Left lung (tissue), 10 donors: Measurements from ENCODE around the gene KIF16B. TPM values are rescaled to one million over a fixed set of nuclear protein-coding genes. Genes with fewer than 3 reads are reported as not detected.

Source experiments
- ATAC-seq: fragments of 200-7000 bp; cut with Tn5 transposase; one replicate; pipeline ENCODE4 v1.9.1; 2020; ENCODE audit warnings: moderate library complexity
- DNase-seq, 4 donors: peaks; one replicate each; pipeline ENCODE4 v3.0.0-alpha.2; 2013 to 2020
- H3K27ac ChIP-seq, 2 donors: fragments of 200-600 bp; sonication (generic) in 1 of 2; one replicate each; pipeline versions ENCODE4 v1.5.0 to v1.8.0; 2020 to 2021
- H3K27me3 ChIP-seq, 2 donors: fragments of 200-600 bp; sonication (generic) in 1 of 2; one replicate each; pipeline versions ENCODE4 v1.5.0 to v1.8.0; 2020 to 2021
- H3K36me3 ChIP-seq, 2 donors: fragments of 200-600 bp; sonication (generic) in 1 of 2; one replicate each; pipeline versions ENCODE4 v1.5.0 to v1.8.0; 2020 to 2021
- H3K4me1 ChIP-seq, 2 donors: fragments of 200-600 bp; one replicate each; pipeline ENCODE4 v1.8.0; 2021
- H3K4me3 ChIP-seq, 2 donors: fragments of 200-600 bp; sonication (generic) in 1 of 2; one replicate each; pipeline versions ENCODE4 v1.5.0 to v1.8.0; 2020 to 2021; ENCODE audit warnings: mild to moderate bottlenecking in 1 of 2
- H3K9me3 ChIP-seq, 2 donors: fragments of 200-600 bp; sonication (generic) in 1 of 2; one replicate each; pipeline versions ENCODE4 v1.5.0 to v1.8.0; 2020 to 2021
- intact Hi-C, 2 donors: fragments of 100-400 bp; cut with DNase I; formaldehyde crosslinking; loops; one replicate each; pipeline versions ENCODE4 v1.11.2 to v1.14.2; 2022
- polyA plus RNA-seq, 6 donors: library from polyadenylated mRNA; unstranded; fragments of 120-200 nt; gene quantifications; one replicate each; pipeline ENCODE4 v1.2.1, GENCODE V29; 2013; ENCODE audit not compliant: insufficient read length in 6 of 6
- total RNA-seq, 2 donors: library from RNA; stranded (reverse); fragmentation: NEBNext Ultra II Directional; extraction: Animal tissue kit (Norgen Biotek cat#: 25700); gene quantifications; one replicate each; pipeline ENCODE4 v1.2.1, GENCODE V29; 2021
- TF ChIP-seq, protein P1 (sequence below), 2 donors: fragments of 200-600 bp; sonication (generic) in 1 of 2; IDR thresholded peaks; one replicate each; pipeline versions ENCODE4 v1.5.0 to v1.8.0; 2021; ENCODE audit warnings: antibody characterized with exemption in 2 of 2
- donor health status: DM: no; HTN: yes; CAD: no.
- donor health status: DM: no; HTN: no; CAD: no.

Gene KIF16B
- total and polyA plus RNA-seq, 8 donors, result 9.1 to 23.8 (median 12.8) TPM

- peaks cover 0 to 29% of the 10 kb centered on the region in 2 donors for H3K36me3 ChIP-seq
- TF ChIP-seq, protein P1, sequence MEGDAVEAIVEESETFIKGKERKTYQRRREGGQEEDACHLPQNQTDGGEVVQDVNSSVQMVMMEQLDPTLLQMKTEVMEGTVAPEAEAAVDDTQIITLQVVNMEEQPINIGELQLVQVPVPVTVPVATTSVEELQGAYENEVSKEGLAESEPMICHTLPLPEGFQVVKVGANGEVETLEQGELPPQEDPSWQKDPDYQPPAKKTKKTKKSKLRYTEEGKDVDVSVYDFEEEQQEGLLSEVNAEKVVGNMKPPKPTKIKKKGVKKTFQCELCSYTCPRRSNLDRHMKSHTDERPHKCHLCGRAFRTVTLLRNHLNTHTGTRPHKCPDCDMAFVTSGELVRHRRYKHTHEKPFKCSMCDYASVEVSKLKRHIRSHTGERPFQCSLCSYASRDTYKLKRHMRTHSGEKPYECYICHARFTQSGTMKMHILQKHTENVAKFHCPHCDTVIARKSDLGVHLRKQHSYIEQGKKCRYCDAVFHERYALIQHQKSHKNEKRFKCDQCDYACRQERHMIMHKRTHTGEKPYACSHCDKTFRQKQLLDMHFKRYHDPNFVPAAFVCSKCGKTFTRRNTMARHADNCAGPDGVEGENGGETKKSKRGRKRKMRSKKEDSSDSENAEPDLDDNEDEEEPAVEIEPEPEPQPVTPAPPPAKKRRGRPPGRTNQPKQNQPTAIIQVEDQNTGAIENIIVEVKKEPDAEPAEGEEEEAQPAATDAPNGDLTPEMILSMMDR (IDR thresholded peaks at IDR 0.05), result no peak
- no peak for ATAC-seq
- no peaks in the 10 kb centered on the region for H3K27me3 ChIP-seq
- peaks cover 0 to 4% of the 10 kb centered on the region in 2 donors for H3K4me1 ChIP-seq
- no peak overlapping the region for H3K27ac ChIP-seq
- H3K4me3 ChIP-seq, result no peak overlapping the region
- H3K9me3 ChIP-seq, result no peaks in the 10 kb centered on the region
- DNase-seq, result no peak
- intact Hi-C loops, result no loop called here
Observed at GRCh38 chr20:16399801-16400200, 173.4 kb downstream of the KIF16B start.

GRCh38 chr20:16397086-16397485 lies 176.2 kb downstream of the KIF16B start:
- H3K36me3 ChIP-seq, result peaks cover 0 to 10% of the 10 kb centered on the region in 2 donors
- DNase-seq (peak in 2 of 4 donors; percentile 55 to 57), ATAC-seq (no peak)
- TF ChIP-seq, protein P1 (IDR thresholded peaks at IDR 0.05), result no peak
- intact Hi-C loops, result no loop called here
- no peaks in the 10 kb centered on the region for H3K9me3 ChIP-seq
- peaks cover 0 to 4% of the 10 kb centered on the region in 2 donors for H3K4me1 ChIP-seq
- no peak overlapping the region for H3K27ac ChIP-seq
- H3K27me3 ChIP-seq, result no peaks in the 10 kb centered on the region
- H3K4me3 ChIP-seq, result no peak overlapping the region

DNA sequence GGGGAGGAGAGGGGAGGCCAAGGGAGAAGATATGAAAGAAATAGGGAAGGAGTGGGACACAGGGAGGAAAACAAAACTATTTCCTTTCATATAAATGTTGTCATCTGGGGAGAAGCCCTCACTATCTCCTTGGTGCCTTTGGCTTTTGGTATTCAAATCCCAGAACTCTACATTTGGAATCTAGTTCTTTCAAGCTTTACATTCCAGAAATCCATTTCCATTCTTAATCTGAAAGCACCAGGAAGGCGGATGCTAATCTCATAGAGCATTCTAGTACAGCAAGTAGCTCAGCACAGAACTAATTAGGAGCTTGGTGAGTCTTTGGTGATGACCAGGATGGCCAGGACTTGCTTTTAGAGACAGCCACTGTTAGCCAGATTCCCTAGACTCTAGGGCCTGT lies 177.9 kb downstream of the KIF16B start:
- no peak overlapping the region for H3K27ac ChIP-seq
- H3K36me3 ChIP-seq, result peaks cover 0 to 17% of the 10 kb centered on the region in 2 donors
- no peak for ATAC-seq
- peaks cover 0 to 4% of the 10 kb centered on the region in 2 donors for H3K4me1 ChIP-seq
- intact Hi-C loops, result no loop called here
- no peak overlapping the region for H3K4me3 ChIP-seq
- TF ChIP-seq, protein P1 (IDR thresholded peaks at IDR 0.05), result no peak
- H3K27me3 ChIP-seq, result no peaks in the 10 kb centered on the region
- H3K9me3 ChIP-seq, result no peaks in the 10 kb centered on the region
- DNase-seq, result no peak

GRCh38 chr20:16394784-16395183 lies 178.5 kb downstream of the KIF16B start:
- DNase-seq, result no peak
- no peaks in the 10 kb centered on the region for H3K9me3 ChIP-seq
- no peaks in the 10 kb centered on the region for H3K27me3 ChIP-seq
- no peak for ATAC-seq
- peaks cover 0 to 16% of the 10 kb centered on the region in 2 donors for H3K36me3 ChIP-seq
- H3K4me3 ChIP-seq, result no peak overlapping the region
- intact Hi-C loops, result no loop called here
- TF ChIP-seq, protein P1 (IDR thresholded peaks at IDR 0.05), result no peak
- no peak overlapping the region for H3K27ac ChIP-seq
- peaks cover 0 to 4% of the 10 kb centered on the region in 2 donors for H3K4me1 ChIP-seq

GRCh38 chr20:16393836-16394235 lies 179.4 kb downstream of the KIF16B start:
- Histone ChIP-seq H3K4me3 (no peak overlapping the region), H3K27ac (no peak overlapping the region), H3K9me3 (no peaks in the 10 kb centered on the region), H3K4me1 (peaks cover 0 to 4% of the 10 kb centered on the region in 2 donors), H3K36me3 (peaks cover 0 to 7% of the 10 kb centered on the region in 2 donors), H3K27me3 (no peaks in the 10 kb centered on the region)
- no peak for ATAC-seq
- TF ChIP-seq, protein P1 (IDR thresholded peaks at IDR 0.05), result no peak
- intact Hi-C loops, result no loop called here
- no peak for DNase-seq
